HT1080 (cell line): ENCODE measurements around the gene IRS2. TPM values are rescaled to one million over a fixed set of nuclear protein-coding genes. Genes with fewer than 3 reads are reported as not detected.
A peak's percentile ranks its signal among the peaks of the same experiment; 100 is the strongest.

Experiments used
- DNase-seq: peaks from one replicate; pipeline ENCODE4 v3.0.0-alpha.2; 2015; ENCODE audit warnings: low read depth
- total RNA-seq: library from RNA; depleted of rRNA; stranded (reverse); fragments of >200 nt; shearing (Covaris generic); gene quantifications from 2 replicates; pipeline ENCODE4 v1.2.3, GENCODE V29; 2014

The IRS2 gene
- total RNA-seq, 1 experiment from 2014 or later: 5.0 TPM

DNA sequence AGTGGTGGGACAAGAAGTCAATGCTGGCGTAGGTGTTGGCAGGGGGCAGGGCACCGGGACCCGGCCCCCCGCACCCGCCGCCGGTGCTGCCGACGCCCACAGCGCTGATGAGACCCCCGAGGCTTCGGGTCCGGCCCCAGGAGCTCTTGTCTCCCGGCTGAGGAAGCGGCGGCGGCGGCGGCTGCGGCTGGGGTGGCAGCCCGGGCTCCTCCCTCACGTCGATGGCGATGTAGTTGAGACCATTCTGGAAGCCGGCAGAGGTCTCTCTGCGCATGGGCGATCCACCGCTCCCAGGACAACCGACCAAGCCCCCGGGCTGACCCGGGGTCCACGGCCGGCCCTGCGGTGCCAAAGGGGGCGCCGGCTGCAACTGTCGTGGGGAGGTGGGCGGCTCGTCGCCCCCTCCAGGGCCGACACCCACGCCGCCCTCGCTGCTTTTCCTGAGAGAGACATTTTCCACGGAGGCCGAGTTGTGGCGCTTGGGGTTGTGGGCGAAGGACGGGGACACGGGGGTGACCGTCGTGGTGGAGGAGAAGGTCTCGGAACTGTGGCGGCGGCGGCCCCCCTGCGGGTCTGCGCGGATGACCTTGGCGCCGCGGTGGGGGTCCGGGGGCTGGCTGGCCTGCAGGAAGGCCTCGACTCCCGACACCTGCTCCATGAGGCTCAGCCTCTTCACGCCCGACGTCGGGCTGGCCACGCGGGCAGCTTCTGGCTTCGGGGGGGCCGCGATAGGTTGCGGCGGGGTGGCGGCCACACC, 4.1 kb downstream of the IRS2 start:
- DNase-seq: no peak

GRCh38 chr13:109781384-109782065, 4.9 kb downstream of the IRS2 start:
- DNase-seq: no peak

GRCh38 chr13:109780845-109781383, 5.5 kb downstream of the IRS2 start:
- no peak for DNase-seq

DNA sequence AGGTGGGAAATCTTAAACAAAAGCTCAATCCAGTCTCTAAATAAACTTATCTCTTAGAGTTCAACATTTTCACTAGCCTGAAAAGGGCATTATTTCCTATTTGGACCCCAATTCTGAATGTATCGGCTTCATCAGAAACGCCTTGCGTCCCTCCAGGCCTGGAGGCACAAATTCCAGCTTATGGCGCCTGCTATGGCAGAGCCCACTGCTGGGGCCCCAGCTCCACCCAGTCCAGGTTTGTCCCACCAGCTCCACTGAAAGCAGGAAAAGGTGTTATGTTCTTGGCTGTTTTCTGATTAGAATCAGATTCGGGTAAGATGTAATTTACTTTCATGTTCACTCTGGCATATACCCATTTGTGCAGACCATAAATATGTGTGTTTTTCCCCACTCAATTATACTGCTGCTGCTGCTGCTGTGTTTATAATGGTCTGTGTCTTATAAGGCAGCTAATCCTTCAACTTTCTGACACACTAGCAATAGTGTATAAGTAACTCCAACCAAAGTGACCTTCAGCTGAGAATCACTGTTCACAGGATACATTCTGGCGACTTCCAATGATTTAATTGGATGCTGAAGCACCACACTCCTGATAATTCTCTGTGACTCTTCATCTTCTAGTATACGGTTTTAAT, 6.4 kb downstream of the IRS2 start:
- no peak for DNase-seq

DNA sequence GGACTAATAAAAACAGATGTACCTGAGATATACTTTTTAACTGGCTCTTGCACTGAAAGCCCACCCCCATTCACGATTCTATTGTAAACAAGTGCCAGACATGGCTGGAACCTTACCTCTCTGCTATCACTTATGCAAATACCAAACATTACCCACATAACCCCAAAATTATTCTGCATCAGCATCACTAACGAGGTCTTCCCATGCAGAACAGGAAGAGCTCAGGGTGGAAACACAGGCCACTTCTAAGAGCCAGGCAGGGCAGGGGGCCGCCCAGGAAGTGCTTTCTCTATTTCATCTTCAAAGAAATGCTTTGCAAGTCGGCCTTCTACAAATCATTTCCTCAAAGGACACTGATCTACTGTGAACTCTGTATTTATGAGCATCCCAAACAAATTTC, 7.3 kb downstream of the IRS2 start:
- DNase-seq: no peak

GRCh38 chr13:109778102-109778542, 8.3 kb downstream of the IRS2 start:
- DNase-seq: peak; percentile 48

DNA sequence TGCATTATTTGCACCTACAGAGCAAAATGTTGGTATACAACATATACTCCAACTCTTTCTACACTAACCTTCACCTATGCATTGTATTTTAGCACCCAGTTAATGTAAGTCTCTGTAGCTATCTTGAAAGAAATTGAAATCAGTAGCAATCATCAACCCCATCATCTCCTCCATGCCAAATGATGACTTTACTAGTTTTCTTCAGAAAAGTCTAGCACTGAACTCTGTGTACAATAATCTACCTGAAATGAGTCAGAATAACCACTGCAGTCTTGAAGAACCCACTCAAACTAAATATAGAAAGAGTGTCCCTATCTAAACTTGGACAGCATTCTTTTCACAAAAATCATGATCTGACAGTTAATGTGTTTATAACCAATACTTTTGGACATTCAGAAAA, 9.8 kb downstream of the IRS2 start:
- DNase-seq: no peak

DNA sequence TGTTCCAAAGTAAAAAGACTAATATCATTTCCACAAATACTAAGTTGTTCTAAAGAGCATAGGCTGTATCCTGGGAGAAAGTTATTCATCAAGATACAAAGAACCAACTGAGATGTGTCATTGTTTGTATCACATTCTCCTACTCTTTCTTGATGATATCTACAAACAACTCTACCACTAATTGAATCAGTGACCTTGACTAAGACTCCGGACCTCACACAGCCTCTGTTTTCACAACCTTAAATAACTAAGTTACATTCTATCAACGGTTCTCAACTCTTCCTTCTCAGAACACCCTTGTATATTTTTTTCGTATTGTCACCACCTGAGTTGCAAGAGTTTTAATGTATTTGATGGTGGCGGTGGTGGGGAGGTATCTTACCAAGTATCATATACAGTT, 12.6 kb downstream of the IRS2 start:
- DNase-seq: no peak

GRCh38 chr13:109773276-109773675, 13.1 kb downstream of the IRS2 start:
- no peak for DNase-seq

DNA sequence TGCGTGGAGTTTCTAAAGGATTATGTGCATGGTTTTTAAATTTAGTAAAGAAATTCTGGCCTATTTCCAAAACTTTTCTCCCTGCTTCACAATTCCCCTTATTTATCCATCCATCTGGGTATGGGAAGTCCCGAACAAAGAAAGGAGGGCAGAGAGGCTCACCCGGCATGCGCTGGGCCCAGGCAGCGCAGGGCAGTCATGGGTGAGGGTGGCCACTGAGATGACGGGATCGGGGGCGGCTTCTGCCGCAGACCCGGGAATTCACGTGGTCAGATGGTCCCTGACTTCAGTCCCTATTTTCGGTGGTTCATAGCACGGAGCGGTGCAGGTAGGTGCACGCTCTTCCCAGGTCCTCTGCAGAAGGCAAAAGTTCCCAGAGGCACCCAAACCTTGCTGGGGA, 14.5 kb downstream of the IRS2 start:
- no peak for DNase-seq

GRCh38 chr13:109770436-109770835, 15.9 kb downstream of the IRS2 start:
- no peak for DNase-seq

DNA sequence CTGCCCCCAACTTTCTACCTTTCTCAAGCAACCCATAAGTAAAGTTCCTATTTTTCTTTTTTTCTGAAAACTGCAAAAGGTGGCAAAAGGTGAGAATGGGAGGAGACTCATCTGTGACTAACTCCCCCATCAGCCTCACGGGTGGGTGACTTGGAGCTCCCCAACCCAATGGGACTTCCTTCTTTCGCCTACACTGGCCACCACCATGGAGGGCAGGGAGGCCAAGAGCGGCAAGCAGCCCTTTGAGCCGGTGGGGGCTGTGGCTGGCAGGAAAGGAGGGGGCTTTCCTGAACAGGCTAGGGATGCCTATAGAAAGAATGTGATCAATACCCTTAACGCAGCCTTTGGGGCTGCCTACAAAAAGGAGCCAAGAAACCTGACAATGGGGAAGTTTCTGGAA, 16.5 kb downstream of the IRS2 start:
- DNase-seq: no peak

DNA sequence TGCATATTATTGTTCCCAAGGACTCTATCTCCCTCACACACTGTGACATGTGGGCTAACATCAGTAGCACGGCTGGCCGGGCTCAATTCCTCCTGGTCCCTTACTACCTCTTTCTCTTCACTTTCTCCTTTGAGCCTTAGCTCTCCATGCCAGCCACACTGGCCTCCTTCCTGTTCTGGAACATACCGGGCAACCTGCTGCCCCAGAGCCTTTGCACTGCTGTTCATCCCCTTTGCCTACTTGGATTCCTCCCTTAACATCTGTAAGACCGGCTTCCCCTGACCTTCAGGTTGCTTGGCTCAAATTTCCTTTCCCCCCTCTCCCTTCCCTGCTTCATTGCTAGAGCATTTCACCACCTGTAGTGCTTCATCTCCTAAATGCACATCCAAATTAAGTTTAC, 17.1 kb downstream of the IRS2 start:
- no peak for DNase-seq

DNA sequence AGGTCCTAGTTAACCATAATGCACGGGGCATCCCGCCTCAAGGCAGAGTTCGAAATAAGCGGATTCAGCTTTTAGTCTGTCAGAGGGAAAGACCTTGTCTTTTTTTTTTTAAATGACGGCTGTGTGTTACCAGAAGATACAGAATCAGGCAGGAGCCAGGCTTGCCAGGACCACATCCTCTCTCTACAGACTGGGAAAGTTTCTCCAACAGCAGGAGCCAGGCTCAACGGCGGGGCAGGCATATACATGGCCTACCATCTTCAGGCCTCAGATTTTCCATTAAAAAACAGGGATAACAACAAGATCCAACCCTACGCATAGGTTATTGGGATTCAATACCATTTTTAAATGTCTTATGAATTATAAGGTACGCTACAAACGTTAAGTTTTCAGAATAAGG, 17.8 kb downstream of the IRS2 start:
- DNase-seq: no peak

DNA sequence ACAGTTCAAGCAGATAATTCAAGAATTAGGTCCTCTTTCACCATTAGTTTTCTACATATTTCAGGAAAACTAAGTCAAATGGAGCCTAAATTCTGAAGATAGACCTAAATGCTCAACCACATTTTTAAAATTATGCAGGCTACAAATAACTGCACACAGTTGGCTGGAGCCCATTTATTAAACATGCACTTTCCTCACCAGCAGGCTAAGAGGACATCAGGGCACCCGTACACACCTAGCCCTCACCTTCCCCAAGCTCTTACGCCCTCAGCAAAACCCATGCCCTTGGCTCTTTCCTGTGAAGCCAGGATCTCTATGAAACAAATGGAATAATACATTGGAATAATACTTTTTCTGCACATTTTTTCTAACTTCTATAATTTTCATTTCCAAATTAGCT, 18.2 kb downstream of the IRS2 start:
- no peak for DNase-seq

GRCh38 chr13:109767023-109767422, 19.4 kb downstream of the IRS2 start:
- DNase-seq: no peak

DNA sequence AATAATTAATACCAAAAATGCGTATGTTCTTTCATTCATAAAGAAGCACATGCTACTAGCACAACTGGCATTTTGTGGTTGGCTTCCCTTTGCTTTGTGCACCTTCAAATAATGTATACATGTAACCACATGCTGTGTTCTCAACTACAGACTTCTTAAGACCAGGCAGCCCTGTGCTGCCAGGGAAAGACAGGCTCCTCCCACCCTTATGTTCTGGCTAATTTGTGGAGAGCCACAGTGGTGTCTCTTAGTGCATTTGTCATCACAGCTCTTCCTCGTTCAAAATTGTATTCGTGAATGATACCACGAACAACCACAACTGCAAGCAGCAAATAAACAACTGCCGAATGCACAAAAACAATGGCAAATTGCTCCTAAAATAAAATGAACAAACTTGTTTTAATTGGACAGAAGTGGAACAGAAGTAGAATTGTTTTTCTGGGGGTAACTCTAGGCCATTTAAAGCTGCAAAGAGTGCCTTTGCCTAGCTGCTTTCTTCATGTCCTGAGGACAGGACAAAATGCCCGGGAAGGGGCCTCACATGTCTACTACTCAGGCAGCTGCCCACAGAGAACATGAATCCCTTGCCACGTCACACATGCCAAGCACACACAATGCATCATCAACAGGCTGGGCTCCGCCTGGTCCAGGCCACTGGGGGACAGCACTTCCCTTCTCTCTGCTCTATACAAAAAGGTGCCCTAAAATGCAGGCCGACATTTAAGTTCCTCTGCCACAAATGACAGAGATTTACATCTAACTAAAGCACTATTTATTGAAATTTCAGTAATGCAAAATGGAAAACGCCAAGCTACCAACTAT, 21.7 kb downstream of the IRS2 start:
- no peak for DNase-seq

- no peak for DNase-seq
Observed at GRCh38 chr13:109764045-109764444, 22.3 kb downstream of the IRS2 start.

GRCh38 chr13:109762791-109763190, 23.6 kb downstream of the IRS2 start:
- DNase-seq: no peak

- no peak for DNase-seq
Observed at GRCh38 chr13:109761695-109762094, 24.7 kb downstream of the IRS2 start.

- DNase-seq: no peak
Observed at GRCh38 chr13:109760951-109761350, 25.4 kb downstream of the IRS2 start.
